ENCODE data around the gene ABCA3.

Gene ABCA3

GRCh38 chr16:2284797-2285576 lies 55.5 kb downstream of the ABCA3 start:
- no peak overlapping the region for H3K4me3 Mint-ChIP-seq
- H3K9me3 Mint-ChIP-seq, result no peaks in the 10 kb centered on the region
- H3K36me3 Mint-ChIP-seq (ENCODE audit: low read depth), result no peaks in the 10 kb centered on the region
- H3K4me1 Mint-ChIP-seq (ENCODE audit: low read depth), result no peaks in the 10 kb centered on the region
- H3K27ac Mint-ChIP-seq, result no peak overlapping the region
- H3K27me3 Mint-ChIP-seq (ENCODE audit: low read depth), result no peaks in the 10 kb centered on the region

- H3K4me1 Mint-ChIP-seq (ENCODE audit: low read depth), result no peaks in the 10 kb centered on the region
- no peaks in the 10 kb centered on the region for H3K36me3 Mint-ChIP-seq (ENCODE audit: low read depth)
- H3K27ac Mint-ChIP-seq, result no peak overlapping the region
Observed at GRCh38 chr16:2284001-2284770, 56.3 kb downstream of the ABCA3 start.

GRCh38 chr16:2282866-2283555 lies 57.5 kb downstream of the ABCA3 start:
- no peak overlapping the region for H3K27ac Mint-ChIP-seq
- no peaks in the 10 kb centered on the region for H3K27me3 Mint-ChIP-seq (ENCODE audit: low read depth)
- no peak overlapping the region for H3K4me3 Mint-ChIP-seq
- no peaks in the 10 kb centered on the region for H3K9me3 Mint-ChIP-seq
- H3K4me1 Mint-ChIP-seq (ENCODE audit: low read depth), result no peaks in the 10 kb centered on the region
- no peaks in the 10 kb centered on the region for H3K36me3 Mint-ChIP-seq (ENCODE audit: low read depth)

More at GRCh38 chr16:2284001-2284770, 56.3 kb downstream of the ABCA3 start:
- Mint-ChIP-seq H3K9me3 (no peaks in the 10 kb centered on the region), H3K27me3 (ENCODE audit: low read depth) (no peaks in the 10 kb centered on the region), H3K4me3 (no peak overlapping the region)

- Mint-ChIP-seq H3K4me1 (ENCODE audit: low read depth) (no peaks in the 10 kb centered on the region), H3K27me3 (ENCODE audit: low read depth) (no peaks in the 10 kb centered on the region), H3K27ac (no peak overlapping the region), H3K9me3 (no peaks in the 10 kb centered on the region), H3K4me3 (no peak overlapping the region), H3K36me3 (ENCODE audit: low read depth) (no peaks in the 10 kb centered on the region)
Observed at GRCh38 chr16:2282262-2282661, 58.3 kb downstream of the ABCA3 start.

- Mint-ChIP-seq H3K27me3 (ENCODE audit: low read depth) (no peaks in the 10 kb centered on the region), H3K9me3 (no peaks in the 10 kb centered on the region), H3K4me3 (no peak overlapping the region), H3K36me3 (ENCODE audit: low read depth) (no peaks in the 10 kb centered on the region), H3K27ac (no peak overlapping the region), H3K4me1 (ENCODE audit: low read depth) (no peaks in the 10 kb centered on the region)
Observed at GRCh38 chr16:2280981-2281542, 59.5 kb downstream of the ABCA3 start.

- H3K27me3 Mint-ChIP-seq (ENCODE audit: low read depth), result no peaks in the 10 kb centered on the region
- no peak overlapping the region for H3K4me3 Mint-ChIP-seq
- H3K36me3 Mint-ChIP-seq (ENCODE audit: low read depth), result no peaks in the 10 kb centered on the region
- H3K4me1 Mint-ChIP-seq (ENCODE audit: low read depth), result no peaks in the 10 kb centered on the region
- H3K27ac Mint-ChIP-seq, result no peak overlapping the region
- no peaks in the 10 kb centered on the region for H3K9me3 Mint-ChIP-seq
Observed at GRCh38 chr16:2280461-2280860, 60.1 kb downstream of the ABCA3 start.

- H3K4me3 Mint-ChIP-seq, result no peak overlapping the region
- no peaks in the 10 kb centered on the region for H3K36me3 Mint-ChIP-seq (ENCODE audit: low read depth)
- H3K27me3 Mint-ChIP-seq (ENCODE audit: low read depth), result no peaks in the 10 kb centered on the region
- no peak overlapping the region for H3K27ac Mint-ChIP-seq
- no peaks in the 10 kb centered on the region for H3K4me1 Mint-ChIP-seq (ENCODE audit: low read depth)
- H3K9me3 Mint-ChIP-seq, result no peaks in the 10 kb centered on the region
Observed at GRCh38 chr16:2278956-2279800, 61.4 kb downstream of the ABCA3 start.

- Mint-ChIP-seq H3K4me3 (no peak overlapping the region), H3K36me3 (ENCODE audit: low read depth) (no peaks in the 10 kb centered on the region), H3K27me3 (ENCODE audit: low read depth) (no peaks in the 10 kb centered on the region), H3K4me1 (ENCODE audit: low read depth) (no peaks in the 10 kb centered on the region), H3K27ac (no peak overlapping the region), H3K9me3 (no peaks in the 10 kb centered on the region)
Observed at GRCh38 chr16:2278272-2278608, 62.3 kb downstream of the ABCA3 start.

GRCh38 chr16:2277466-2278271 lies 62.9 kb downstream of the ABCA3 start:
- Mint-ChIP-seq H3K4me1 (ENCODE audit: low read depth) (no peaks in the 10 kb centered on the region), H3K4me3 (no peak overlapping the region), H3K27me3 (ENCODE audit: low read depth) (no peaks in the 10 kb centered on the region), H3K27ac (no peak overlapping the region), H3K36me3 (ENCODE audit: low read depth) (no peaks in the 10 kb centered on the region), H3K9me3 (no peaks in the 10 kb centered on the region)

- no peaks in the 10 kb centered on the region for H3K36me3 Mint-ChIP-seq (ENCODE audit: low read depth)
- no peaks in the 10 kb centered on the region for H3K27me3 Mint-ChIP-seq (ENCODE audit: low read depth)
- H3K4me1 Mint-ChIP-seq (ENCODE audit: low read depth), result no peaks in the 10 kb centered on the region
- no peaks in the 10 kb centered on the region for H3K9me3 Mint-ChIP-seq
- no peak overlapping the region for H3K27ac Mint-ChIP-seq
- no peak overlapping the region for H3K4me3 Mint-ChIP-seq
Observed at GRCh38 chr16:2276368-2277195, 63.9 kb downstream of the ABCA3 start.

GRCh38 chr16:2275476-2276367 lies 64.8 kb downstream of the ABCA3 start:
- H3K27me3 Mint-ChIP-seq (ENCODE audit: low read depth), result no peaks in the 10 kb centered on the region
- H3K9me3 Mint-ChIP-seq, result no peaks in the 10 kb centered on the region
- no peak overlapping the region for H3K4me3 Mint-ChIP-seq
- no peak overlapping the region for H3K27ac Mint-ChIP-seq
- no peaks in the 10 kb centered on the region for H3K36me3 Mint-ChIP-seq (ENCODE audit: low read depth)
- no peaks in the 10 kb centered on the region for H3K4me1 Mint-ChIP-seq (ENCODE audit: low read depth)

- H3K27ac Mint-ChIP-seq, result no peak overlapping the region
- H3K4me3 Mint-ChIP-seq, result no peak overlapping the region
- no peaks in the 10 kb centered on the region for H3K9me3 Mint-ChIP-seq
- no peaks in the 10 kb centered on the region for H3K27me3 Mint-ChIP-seq (ENCODE audit: low read depth)
- peaks cover 4% of the 10 kb centered on the region for H3K4me1 Mint-ChIP-seq (ENCODE audit: low read depth)
- no peaks in the 10 kb centered on the region for H3K36me3 Mint-ChIP-seq (ENCODE audit: low read depth)
Observed at GRCh38 chr16:2273931-2274330, 66.6 kb downstream of the ABCA3 start.
